CD14-positive monocyte (primary cell): ENCODE data around the gene RGCC. TPM values are rescaled to one million over a fixed set of nuclear protein-coding genes. Genes with fewer than 3 reads are reported as not detected.
A peak's percentile ranks its signal among the peaks of the same experiment; 100 is the strongest.

Experiments
- DNase-seq, 3 donors: peaks; one replicate each; pipeline ENCODE4 v3.0.0-alpha.2; 2011 to 2022
- H2AFZ ChIP-seq: 2 replicates; pipeline ENCODE4 v1.6.0; 2012; ENCODE audit warnings: mild to moderate bottlenecking, low read depth, low read length, inconsistent platforms; ENCODE audit not compliant: insufficient read depth, poor library complexity, severe bottlenecking
- H3K27ac ChIP-seq, 2 donors: 1 replicate in 1 of 2; 2 replicates in 1 of 2; pipeline ENCODE4 v1.5.1; 2012 to 2013; ENCODE audit warnings: low read length in 2 of 2, control low read depth in 1 of 2, inconsistent platforms in 1 of 2, low read depth in 1 of 2, mild to moderate bottlenecking in 1 of 2
- H3K27me3 ChIP-seq, 2 donors: one replicate each; pipeline versions ENCODE4 v1.6.0 to v1.6.1; 2011 to 2013; ENCODE audit warnings: low read length in 2 of 2; ENCODE audit not compliant: control insufficient read depth in 2 of 2, insufficient read depth in 2 of 2
- H3K36me3 ChIP-seq, 2 donors: replicated peaks in 1 of 2; 1 replicate in 1 of 2; 2 replicates in 1 of 2; pipeline versions ENCODE4 v1.5.1 to v1.6.1; 2012 to 2013; ENCODE audit warnings: low read length in 2 of 2, control low read depth in 1 of 2, inconsistent platforms in 1 of 2, mild to moderate bottlenecking in 1 of 2; ENCODE audit not compliant: insufficient read depth in 2 of 2, control insufficient read depth in 1 of 2
- H3K4me1 ChIP-seq, 2 donors: 1 replicate in 1 of 2; 2 replicates in 1 of 2; pipeline versions ENCODE4 v1.5.1 to v1.6.1; 2012 to 2013; ENCODE audit warnings: low read length in 2 of 2, control low read depth in 1 of 2, inconsistent platforms in 1 of 2, mild to moderate bottlenecking in 1 of 2, moderate library complexity in 1 of 2; ENCODE audit not compliant: insufficient read depth in 2 of 2, control insufficient read depth in 1 of 2
- H3K4me2 ChIP-seq: replicated peaks from 2 replicates; pipeline ENCODE3; 2012; ENCODE audit warnings: low read length, moderate library complexity, mild to moderate bottlenecking; ENCODE audit not compliant: poor library complexity, severe bottlenecking; ENCODE audit errors: extremely low read depth
- H3K4me3 ChIP-seq, 3 experiments: fragments of 200-600 bp in 1 of 3; sonication (generic) in 1 of 3; replicated peaks in 1 of 3; 1 replicate in 2 of 3; 2 replicates in 1 of 3; pipeline ENCODE4 v1.5.1; 2011 to 2013; ENCODE audit warnings: low read length in 3 of 3, mild to moderate bottlenecking in 3 of 3, control low read depth in 2 of 3, low read depth in 2 of 3, inconsistent platforms in 1 of 3, moderate library complexity in 1 of 3
- H3K79me2 ChIP-seq: 2 replicates; pipeline ENCODE4 v1.6.0; 2012; ENCODE audit warnings: mild to moderate bottlenecking, control low read depth, inconsistent platforms, low read length, moderate library complexity; ENCODE audit not compliant: insufficient read depth
- H3K9ac ChIP-seq: 2 replicates; pipeline ENCODE4 v1.6.0; 2017; ENCODE audit warnings: low read length, mild to moderate bottlenecking; ENCODE audit not compliant: insufficient read depth, poor library complexity, severe bottlenecking
- H3K9me3 ChIP-seq, 2 donors: replicated peaks in 1 of 2; 1 replicate in 1 of 2; 2 replicates in 1 of 2; pipeline versions ENCODE4 v1.5.1 to v1.6.1; 2012 to 2013; ENCODE audit warnings: low read length in 2 of 2, control low read depth in 1 of 2; ENCODE audit not compliant: control insufficient read depth in 1 of 2, insufficient read depth in 1 of 2
- H4K20me1 ChIP-seq: 2 replicates; pipeline ENCODE4 v1.6.0; 2012; ENCODE audit warnings: mild to moderate bottlenecking, low read length, control low read depth, moderate library complexity; ENCODE audit not compliant: insufficient read depth
- H3K27ac Mint-ChIP-seq, 7 donors: one replicate each; pipeline ENCODE4 v1.8.0; 2020; ENCODE audit warnings: mild to moderate bottlenecking in 7 of 7, mixed read lengths in 7 of 7, moderate library complexity in 6 of 7, inconsistent platforms in 2 of 7
- H3K27me3 Mint-ChIP-seq, 3 donors: one replicate each; pipeline ENCODE4 v1.8.0; 2021 to 2022; ENCODE audit warnings: low read depth in 3 of 3, mild to moderate bottlenecking in 3 of 3, mixed read lengths in 3 of 3, moderate library complexity in 3 of 3, inconsistent platforms in 1 of 3
- H3K36me3 Mint-ChIP-seq, 2 donors: one replicate each; pipeline ENCODE4 v1.8.0; 2020; ENCODE audit warnings: mixed read lengths in 2 of 2, inconsistent platforms in 1 of 2, mild to moderate bottlenecking in 1 of 2
- H3K4me1 Mint-ChIP-seq: one replicate; pipeline ENCODE4 v1.8.0; 2020; ENCODE audit warnings: mild to moderate bottlenecking, mixed read lengths
- H3K4me3 Mint-ChIP-seq, 2 donors: one replicate each; pipeline ENCODE4 v1.8.0; 2020; ENCODE audit warnings: mild to moderate bottlenecking in 2 of 2, mixed read lengths in 2 of 2, moderate library complexity in 1 of 2
- H3K9me3 Mint-ChIP-seq, 7 donors: one replicate each; pipeline ENCODE4 v1.8.0; 2020 to 2022; ENCODE audit warnings: mixed read lengths in 7 of 7, mild to moderate bottlenecking in 6 of 7, moderate library complexity in 6 of 7, inconsistent platforms in 2 of 7
- WGBS: methylation state at CpG from one replicate; pipeline ENCODE4 v1.1.5; 2013; ENCODE audit warnings: missing lambda C conversion rate; ENCODE audit not compliant: insufficient coverage; 5-methylcytosine and 5-hydroxymethylcytosine counted together
- intact Hi-C, 2 donors: fragments of 100-400 bp; cut with micrococcal nuclease; formaldehyde crosslinking; loops; one replicate each; pipeline versions ENCODE4 v1.15.0 to v1.15.1; 2023
- polyA plus RNA-seq, 3 donors: library from polyadenylated mRNA; depleted of rRNA in 1 of 3; unstranded in 2 of 3; stranded (reverse) in 1 of 3; fragments of 300-500 nt in 2 of 3; fragments of >200 nt in 1 of 3; fragmentation: Illumina TruSeq in 2 of 3; gene quantifications; 1 replicate in 2 of 3; 2 replicates in 1 of 3; pipeline ENCODE4 v1.2.3, GENCODE V29; 2012 to 2021
- TF ChIP-seq, protein P1 (sequence below): fragments of 200-600 bp; IDR thresholded peaks from one replicate; pipeline ENCODE4 v1.8.0; 2022; ENCODE audit warnings: antibody characterized with exemption, mild to moderate bottlenecking

Gene RGCC
- polyA plus RNA-seq, 3 donors = 4.3 to 49.5 (median 26.0) TPM

DNA sequence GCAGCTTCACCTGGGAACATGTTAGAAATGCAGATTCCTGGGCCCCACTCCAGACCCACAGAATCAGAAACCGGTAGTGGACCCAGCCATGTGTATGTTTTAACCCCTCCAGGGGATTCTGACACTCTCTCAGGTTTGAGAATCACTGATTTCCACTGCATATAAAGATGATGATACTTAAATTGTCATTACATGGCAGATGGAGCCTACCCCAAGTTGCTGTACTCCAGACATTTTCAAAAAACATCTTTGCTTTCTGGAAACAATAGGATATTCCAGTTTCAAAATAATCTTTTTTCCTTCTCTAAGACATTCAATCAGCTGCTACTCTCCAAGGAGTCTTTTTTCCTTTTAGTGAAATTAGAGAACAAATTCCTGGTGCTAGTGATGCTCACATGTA lies 48.6 kb upstream of the RGCC start:
- Histone ChIP-seq H3K9ac (no peak overlapping the region), H3K27me3 (no peaks in the 10 kb centered on the region), H3K36me3 (no peaks in the 10 kb centered on the region), H2AFZ (no peak overlapping the region), H4K20me1 (no peaks in the 10 kb centered on the region), H3K9me3 (no peaks in the 10 kb centered on the region), H3K4me2 (no peak overlapping the region), H3K27ac (no peak overlapping the region), H3K79me2 (no peaks in the 10 kb centered on the region), H3K4me1 (no peaks in the 10 kb centered on the region), H3K4me3 (no peak overlapping the region)
- DNase-seq = no peak
- no CpG with 5 or more reads among the region's 1 CpG for WGBS
- Mint-ChIP-seq H3K27ac (no peak overlapping the region), H3K36me3 (no peaks in the 10 kb centered on the region), H3K4me3 (no peak overlapping the region), H3K9me3 (no peaks in the 10 kb centered on the region), H3K4me1 (no peaks in the 10 kb centered on the region), H3K27me3 (no peaks in the 10 kb centered on the region)
- intact Hi-C loops = no loop called here
- TF ChIP-seq, protein P1, sequence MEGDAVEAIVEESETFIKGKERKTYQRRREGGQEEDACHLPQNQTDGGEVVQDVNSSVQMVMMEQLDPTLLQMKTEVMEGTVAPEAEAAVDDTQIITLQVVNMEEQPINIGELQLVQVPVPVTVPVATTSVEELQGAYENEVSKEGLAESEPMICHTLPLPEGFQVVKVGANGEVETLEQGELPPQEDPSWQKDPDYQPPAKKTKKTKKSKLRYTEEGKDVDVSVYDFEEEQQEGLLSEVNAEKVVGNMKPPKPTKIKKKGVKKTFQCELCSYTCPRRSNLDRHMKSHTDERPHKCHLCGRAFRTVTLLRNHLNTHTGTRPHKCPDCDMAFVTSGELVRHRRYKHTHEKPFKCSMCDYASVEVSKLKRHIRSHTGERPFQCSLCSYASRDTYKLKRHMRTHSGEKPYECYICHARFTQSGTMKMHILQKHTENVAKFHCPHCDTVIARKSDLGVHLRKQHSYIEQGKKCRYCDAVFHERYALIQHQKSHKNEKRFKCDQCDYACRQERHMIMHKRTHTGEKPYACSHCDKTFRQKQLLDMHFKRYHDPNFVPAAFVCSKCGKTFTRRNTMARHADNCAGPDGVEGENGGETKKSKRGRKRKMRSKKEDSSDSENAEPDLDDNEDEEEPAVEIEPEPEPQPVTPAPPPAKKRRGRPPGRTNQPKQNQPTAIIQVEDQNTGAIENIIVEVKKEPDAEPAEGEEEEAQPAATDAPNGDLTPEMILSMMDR = no peak

DNA sequence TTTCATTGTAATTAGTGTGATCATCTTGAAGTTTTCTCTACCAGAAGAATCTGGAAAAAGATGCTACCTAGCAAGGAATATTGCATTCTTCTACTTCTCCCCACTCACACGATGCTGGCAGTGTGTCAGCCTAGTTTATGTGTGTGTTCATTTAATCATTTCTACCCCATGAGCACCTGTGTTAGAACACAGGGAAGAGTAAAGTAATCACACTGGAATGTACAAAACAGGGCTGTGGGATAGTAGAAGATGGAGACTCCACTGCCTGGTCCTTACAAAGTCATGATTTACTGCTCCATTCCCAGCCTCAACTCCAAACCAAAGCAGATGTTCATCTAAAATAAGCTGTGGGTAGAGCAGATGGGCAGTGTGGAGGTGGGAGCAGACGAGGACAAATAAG lies 47.7 kb upstream of the RGCC start:
- H3K4me1 Mint-ChIP-seq = no peaks in the 10 kb centered on the region
- Histone ChIP-seq H3K27ac (no peak overlapping the region), H3K4me1 (no peaks in the 10 kb centered on the region), H3K36me3 (no peaks in the 10 kb centered on the region), H3K27me3 (no peaks in the 10 kb centered on the region), H3K4me3 (no peak overlapping the region), H3K9me3 (no peaks in the 10 kb centered on the region), H3K9ac (no peak overlapping the region), H2AFZ (peak overlapping the region; percentile 8), H3K79me2 (no peaks in the 10 kb centered on the region), H3K4me2 (no peak overlapping the region), H4K20me1 (no peaks in the 10 kb centered on the region)
- H3K36me3 Mint-ChIP-seq = no peaks in the 10 kb centered on the region
- no peak for DNase-seq
- H3K9me3 Mint-ChIP-seq = no peaks in the 10 kb centered on the region
- H3K27ac Mint-ChIP-seq = no peak overlapping the region
- H3K4me3 Mint-ChIP-seq = no peak overlapping the region
- no CpG with 5 or more reads among the region's 2 CpGs for WGBS
- intact Hi-C loops = no loop called here
- TF ChIP-seq, protein P1 = no peak
- no peaks in the 10 kb centered on the region for H3K27me3 Mint-ChIP-seq
